ENCODE data around the gene RILPL2.
"Not testable (repeated sequence)": the region's sequence is repeated elsewhere in the genome, so short reads cannot be mapped to it uniquely, and the experiment has no call there.

DNA sequence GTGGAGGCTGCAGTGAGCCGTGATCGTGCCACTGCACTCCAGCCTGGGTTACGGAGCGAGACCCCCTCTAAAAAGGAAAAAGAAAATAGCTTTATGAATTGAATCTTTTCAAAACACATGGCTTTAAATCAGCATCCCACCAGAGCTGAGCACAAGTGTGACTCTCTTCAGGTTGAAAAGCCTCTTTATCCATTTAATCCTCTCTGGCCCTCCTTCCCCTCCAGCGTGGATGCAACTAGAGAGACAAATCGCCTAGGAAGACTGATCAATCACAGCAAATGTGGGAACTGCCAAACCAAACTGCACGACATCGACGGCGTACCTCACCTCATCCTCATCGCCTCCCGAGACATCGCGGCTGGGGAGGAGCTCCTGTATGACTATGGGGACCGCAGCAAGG, 29.2 kb downstream of the RILPL2 start:
- TF ChIP-seq, protein P1, sequence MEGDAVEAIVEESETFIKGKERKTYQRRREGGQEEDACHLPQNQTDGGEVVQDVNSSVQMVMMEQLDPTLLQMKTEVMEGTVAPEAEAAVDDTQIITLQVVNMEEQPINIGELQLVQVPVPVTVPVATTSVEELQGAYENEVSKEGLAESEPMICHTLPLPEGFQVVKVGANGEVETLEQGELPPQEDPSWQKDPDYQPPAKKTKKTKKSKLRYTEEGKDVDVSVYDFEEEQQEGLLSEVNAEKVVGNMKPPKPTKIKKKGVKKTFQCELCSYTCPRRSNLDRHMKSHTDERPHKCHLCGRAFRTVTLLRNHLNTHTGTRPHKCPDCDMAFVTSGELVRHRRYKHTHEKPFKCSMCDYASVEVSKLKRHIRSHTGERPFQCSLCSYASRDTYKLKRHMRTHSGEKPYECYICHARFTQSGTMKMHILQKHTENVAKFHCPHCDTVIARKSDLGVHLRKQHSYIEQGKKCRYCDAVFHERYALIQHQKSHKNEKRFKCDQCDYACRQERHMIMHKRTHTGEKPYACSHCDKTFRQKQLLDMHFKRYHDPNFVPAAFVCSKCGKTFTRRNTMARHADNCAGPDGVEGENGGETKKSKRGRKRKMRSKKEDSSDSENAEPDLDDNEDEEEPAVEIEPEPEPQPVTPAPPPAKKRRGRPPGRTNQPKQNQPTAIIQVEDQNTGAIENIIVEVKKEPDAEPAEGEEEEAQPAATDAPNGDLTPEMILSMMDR (conservative IDR thresholded peaks at IDR 0.05) = not testable (repeated sequence)
- not testable (repeated sequence) for TF ChIP-seq ZFX (IDR thresholded peaks at IDR 0.05)

All from C4-2B (cell line).